Fibroblast of skin of right biceps (primary cell): ENCODE results near the gene PNMA8A.
A peak's percentile ranks its signal among the peaks of the same experiment; 100 is the strongest.
"Not testable (repeated sequence)": the region's sequence is repeated elsewhere in the genome, so short reads cannot be mapped to it uniquely, and the experiment has no call there.

ENCODE experiments used
- DNase-seq: peaks from one replicate; pipeline ENCODE4 v3.0.0-alpha.2; 2013

Gene PNMA8A

DNA sequence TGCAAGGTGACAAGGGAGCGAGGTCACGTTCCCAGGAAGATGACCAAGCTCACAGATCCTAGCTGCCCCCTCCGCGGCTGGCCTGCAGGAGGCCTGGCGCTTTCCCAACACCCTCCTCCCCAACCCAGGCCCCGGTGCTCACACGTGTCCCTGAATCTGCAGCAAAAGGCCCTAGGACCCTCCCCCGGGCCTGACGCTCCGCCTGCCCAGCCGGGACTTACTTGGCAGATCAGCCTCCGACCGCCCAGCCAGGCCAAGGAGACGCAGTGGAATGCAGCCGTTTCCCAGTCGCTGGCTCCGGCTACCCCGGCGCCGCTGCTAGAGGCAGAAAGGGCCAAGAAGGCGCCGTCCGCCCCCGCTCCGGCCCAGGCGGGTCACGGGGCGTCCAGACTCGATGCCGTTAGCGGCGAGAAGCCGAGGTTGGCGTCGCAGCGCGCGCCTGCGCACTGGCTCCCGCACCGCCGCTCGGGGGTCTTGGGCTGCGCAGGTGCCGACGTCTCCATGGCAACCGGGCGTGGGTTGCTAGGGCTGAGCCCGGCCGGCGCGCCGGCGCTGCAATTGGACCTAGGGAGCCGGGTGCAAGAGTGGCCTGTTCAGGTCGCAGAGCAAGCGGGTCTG is at the start of gene PNMA8A:
PNMA8A (minus strand) TSS at position 448 of the 618 bp plus-strand sequence. CDS start 528 bp downstream, outside the sequence.
- peak; percentile 78 for DNase-seq

DNA sequence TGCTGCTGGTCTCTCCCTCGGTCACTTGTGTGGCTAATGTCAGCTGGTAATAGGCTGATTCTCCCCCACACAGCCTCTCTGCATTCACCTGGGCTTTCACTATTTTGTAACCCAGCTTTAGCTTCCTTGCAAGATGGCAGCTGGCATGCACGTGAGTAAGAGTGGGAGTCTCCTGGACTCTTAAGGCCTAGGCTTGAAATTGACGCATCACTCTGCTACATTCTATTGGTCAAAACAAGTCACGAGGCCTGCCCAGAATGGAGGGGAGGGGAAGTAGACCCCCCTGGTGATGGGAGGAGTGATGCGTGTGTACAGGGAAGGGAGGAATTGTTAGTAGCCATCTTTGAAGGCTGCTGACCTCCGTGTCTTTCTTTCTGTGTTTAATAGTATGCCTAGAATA is 49.3 kb upstream of the PNMA8A start:
- DNase-seq = no peak

DNA sequence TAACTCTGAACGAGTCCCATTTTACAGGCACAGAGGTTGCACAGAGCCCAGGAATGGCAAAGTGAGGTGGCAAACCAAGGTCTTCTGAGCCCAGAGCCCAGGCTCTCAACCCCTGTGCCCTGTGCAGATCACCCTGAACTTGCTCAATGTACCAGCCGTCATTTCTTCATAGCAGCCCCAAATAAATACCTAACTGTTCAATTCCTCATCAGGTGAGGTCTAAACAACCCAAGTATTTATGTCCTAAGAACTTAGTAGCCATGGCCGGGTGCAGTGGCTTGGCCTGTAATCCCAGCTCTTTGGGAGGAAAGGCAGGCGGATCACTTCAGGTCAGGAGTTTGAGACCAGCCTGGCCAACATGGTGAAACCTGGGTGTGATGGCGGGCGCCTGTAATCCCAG is 46.1 kb upstream of the PNMA8A start:
- DNase-seq = no peak

GRCh38 chr19:46515879-46516350 is 44.6 kb upstream of the PNMA8A start:
- DNase-seq = peak; percentile 49

DNA sequence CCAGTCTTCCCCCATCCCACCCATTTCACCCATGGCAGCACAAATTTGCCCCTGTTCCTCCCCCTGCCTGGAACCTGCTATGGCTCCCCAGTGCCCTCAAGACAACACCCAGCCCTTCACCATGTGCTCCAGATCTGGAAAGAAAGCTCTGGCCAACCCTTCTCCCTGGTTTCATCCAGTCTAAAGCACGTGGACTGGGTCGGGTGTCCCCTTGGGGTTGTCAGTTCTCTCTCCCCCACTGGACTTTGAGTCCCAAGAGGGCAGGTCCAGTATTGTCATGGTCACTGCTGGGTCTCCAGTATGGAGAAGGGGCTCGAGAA is 43.9 kb upstream of the PNMA8A start:
- no peak for DNase-seq

- no peak for DNase-seq
Observed at GRCh38 chr19:46514589-46515289, 43.4 kb upstream of the PNMA8A start.

GRCh38 chr19:46513461-46514236 is 42.3 kb upstream of the PNMA8A start:
- DNase-seq = peak; percentile 74

DNA sequence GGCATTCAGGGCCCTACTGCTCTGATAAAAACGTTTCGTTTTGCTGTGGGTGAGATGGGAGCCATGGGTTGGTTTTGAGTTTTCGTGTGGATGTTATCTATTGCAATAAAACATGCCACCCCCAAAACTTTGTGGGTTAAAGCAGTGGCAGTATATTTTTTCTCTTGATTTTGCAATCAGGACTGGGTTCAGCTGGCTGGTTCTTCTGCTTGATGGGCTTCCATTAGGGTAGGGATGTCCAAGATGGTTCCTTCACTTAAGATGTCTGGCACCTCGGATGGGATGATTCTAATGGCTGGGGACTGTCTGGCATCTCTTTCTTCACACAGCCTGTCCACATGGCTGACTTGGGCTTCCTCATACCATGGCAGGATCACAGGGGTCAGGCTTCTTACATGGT is 39.9 kb upstream of the PNMA8A start:
- DNase-seq = no peak

DNA sequence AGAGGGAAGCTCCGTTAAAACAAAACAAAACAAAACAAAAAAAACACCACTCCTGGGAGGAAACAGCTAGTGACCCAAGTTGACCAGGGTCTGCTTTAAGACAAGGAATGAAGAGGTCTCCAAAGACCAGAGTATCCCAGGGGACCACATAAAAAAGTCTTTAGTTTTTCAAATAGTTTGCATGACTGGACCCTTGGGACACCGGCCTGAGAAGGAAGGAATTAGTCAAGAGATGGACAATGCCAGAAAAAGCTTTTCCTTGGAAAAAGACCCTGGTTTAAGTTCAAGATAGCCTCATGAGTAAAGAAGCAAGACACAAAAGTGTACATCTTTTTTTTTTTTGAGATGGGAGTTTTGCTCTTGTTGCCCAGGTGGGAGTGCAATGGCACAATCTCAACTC is 36.8 kb upstream of the PNMA8A start:
- DNase-seq = no peak

GRCh38 chr19:46503848-46504453 is 32.6 kb upstream of the PNMA8A start:
- no peak for DNase-seq

- no peak for DNase-seq
Observed at GRCh38 chr19:46502891-46503290, 31.5 kb upstream of the PNMA8A start.

DNA sequence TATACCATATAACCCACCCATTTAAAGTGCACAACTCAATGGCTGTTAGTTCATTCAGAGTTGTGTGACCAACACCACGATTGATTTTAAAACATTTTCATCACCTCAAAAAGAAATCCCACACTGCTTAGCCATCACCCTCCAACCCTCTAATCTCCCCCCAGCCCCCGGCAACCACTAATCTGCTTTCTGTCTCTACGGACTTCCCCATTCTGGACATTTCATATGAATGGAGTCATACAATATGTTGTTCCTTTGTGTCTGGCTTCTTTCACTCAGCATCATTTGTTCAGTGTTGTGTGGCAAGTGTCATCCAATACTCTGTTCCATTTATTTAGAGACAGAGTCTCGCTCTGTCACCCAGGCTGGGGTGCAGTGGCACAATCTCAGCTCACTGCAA is 28.3 kb upstream of the PNMA8A start:
- peak; percentile 37 for DNase-seq

GRCh38 chr19:46497773-46498172 is 26.4 kb upstream of the PNMA8A start:
- DNase-seq = no peak

DNA sequence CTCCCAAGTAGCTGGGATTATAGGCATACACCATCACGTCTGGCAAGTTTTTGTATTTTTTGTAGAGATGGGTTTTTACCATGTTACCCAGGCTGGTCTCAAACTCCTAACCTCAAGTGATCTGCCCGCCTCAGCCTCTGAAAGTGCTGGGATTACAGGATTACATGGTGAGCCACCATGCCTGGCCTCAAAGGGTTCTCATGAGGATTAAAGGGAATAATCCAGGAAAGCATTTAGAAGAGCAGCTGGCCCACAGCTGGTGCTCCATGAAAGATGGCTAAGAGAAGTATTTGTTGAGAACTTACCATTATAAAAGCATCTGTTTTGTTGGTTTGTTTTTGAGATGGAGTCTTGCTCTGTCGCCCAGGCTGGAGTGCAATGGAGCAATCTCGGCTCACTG is 25.5 kb upstream of the PNMA8A start:
- DNase-seq = not testable (repeated sequence)

GRCh38 chr19:46496304-46496703 is 24.9 kb upstream of the PNMA8A start:
- DNase-seq = no peak

DNA sequence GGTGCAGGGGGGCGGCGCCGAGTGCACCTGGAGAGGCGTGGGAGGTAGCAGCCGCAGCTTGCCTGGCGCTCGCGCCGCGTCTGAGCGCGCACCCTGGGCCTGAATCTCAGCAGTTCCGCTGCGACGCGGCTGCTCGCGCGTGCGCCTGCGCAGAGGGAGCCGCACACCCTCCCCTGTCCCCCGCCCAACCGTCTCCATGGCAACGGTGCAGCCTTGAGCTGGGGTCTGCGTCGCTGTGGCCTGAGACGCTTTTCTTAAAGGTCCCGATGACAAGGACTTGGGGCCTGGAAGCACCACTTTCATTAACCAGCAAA is 24.4 kb upstream of the PNMA8A start, which contains the start of gene PNMA8B:
PNMA8B (minus strand) TSS at position 82 of the 314 bp plus-strand sequence. CDS start 402 bp downstream, outside the sequence.
- peak; percentile 70 for DNase-seq

- no peak for DNase-seq
Observed at GRCh38 chr19:46494941-46495785, 23.8 kb upstream of the PNMA8A start.

DNA sequence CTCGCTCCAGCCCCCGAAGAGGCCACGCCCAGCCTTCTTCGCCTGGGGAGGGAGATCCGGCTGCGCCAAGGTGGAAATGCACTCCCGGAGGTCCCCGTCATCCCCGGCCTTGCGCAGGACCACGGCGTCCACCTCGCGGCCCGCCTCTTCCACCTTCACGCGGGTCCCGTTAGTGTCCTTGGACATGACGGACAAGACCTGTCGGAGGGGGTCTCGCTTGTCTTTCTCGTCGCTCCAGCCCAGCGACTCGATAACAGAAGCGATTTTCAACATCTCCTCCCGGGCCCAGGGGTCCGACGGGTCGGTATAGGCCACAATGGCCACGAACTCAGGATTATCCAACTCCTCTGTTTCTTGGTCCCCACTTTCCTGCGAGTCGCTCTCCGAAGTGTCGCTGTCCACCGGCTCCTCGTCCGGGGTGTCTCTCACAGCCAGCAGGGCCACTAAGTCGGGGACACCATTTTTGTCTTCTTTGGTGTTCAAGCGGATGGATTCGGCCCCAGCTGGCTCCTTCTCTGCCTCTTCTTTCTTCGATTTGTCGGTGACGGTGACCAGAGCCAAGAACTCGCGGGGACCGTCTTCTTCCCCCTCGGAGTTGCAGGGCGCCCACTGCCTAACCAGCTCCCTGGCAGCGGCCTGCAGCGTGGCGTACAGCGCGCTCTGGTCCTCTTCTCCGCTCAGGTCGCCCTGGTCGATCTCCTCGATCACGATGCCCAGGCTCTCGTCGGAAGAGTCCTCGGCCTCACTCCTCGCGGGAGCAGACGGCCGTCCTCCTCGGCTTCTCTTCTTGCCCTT is 23.0 kb upstream of the PNMA8A start:
- DNase-seq = no peak

DNA sequence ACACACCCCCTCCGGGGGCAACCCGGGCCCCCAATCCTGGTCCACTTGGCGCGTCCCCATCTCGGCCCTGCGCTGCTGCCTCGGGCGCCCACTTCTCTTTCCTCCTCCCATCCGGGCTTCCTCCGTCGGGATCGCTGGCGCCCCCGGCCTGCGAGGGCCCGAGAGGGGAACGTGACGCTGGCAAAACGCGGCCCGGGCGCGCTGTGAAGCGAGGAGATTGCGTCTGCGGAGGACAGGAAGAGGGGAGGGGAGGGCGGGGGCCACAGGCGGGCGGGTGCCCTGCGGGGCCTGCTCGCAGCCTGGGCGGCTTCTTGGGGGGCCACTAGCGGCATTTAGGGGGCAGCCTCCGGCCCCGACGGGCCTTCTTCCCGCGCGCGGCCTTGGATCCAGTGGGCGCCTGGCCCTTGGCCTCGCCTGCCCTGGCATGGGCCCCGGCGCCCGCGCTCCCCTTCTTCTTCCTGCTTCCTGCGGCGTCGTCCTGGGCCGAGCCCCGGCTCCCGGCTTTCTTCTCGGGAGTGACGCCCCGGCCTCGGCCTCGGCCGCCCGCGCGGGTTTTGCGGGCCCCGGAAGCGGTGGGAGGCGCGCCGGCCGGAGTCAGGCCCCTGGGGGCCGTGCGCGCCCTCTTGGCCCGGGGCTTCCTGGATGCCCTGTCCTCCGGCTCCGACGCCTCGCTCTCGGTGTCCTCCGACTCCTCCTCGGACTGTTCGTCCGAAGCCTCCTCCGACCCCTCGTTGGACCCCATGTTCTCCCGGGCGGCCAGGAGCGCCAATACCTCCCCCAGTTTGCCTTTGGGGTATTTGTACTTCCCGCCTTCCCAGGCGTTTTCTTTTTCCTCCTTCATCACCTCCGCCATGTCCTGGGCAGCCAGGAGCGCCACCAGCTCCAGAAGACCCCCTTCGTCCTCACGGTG is 22.1 kb upstream of the PNMA8A start:
- DNase-seq = peak; percentile 46

- no peak for DNase-seq
Observed at GRCh38 chr19:46492841-46493235, 21.5 kb upstream of the PNMA8A start.
